HL-60/S4 treated with phorbol 12-myristate 13-acetate at 8.2 ng/mL for 4 days and 3 days (cell line): Measurements from ENCODE around the gene ENAH.
"Not testable (repeated sequence)": the region's sequence is repeated elsewhere in the genome, so short reads cannot be mapped to it uniquely, and the experiment has no call there.

Source experiments
- in situ Hi-C: fragments of 300-500 bp; cut with MboI; formaldehyde crosslinking; loops from 2 replicates; pipeline ENCODE4 v1.15.0; 2022; ENCODE audit warnings: low sequenced_read_pairs

The ENAH gene

GRCh38 chr1:225652729-225653462 lies at the start of gene ENAH:
Gene ENAH, minus strand, starts transcription at chr1:225653123. Its CDS starts 433 bp downstream, at chr1:225652690.
- in situ Hi-C loops: no loop called here

- in situ Hi-C loops: no loop called here
Measured at GRCh38 chr1:225700889-225701465, 48.1 kb upstream of the ENAH start.

GRCh38 chr1:225700164-225700821 lies 47.4 kb upstream of the ENAH start:
- in situ Hi-C loops: no loop called here

- in situ Hi-C loops: no loop called here
Measured at GRCh38 chr1:225699336-225699735, 46.4 kb upstream of the ENAH start.

GRCh38 chr1:225698194-225698593 lies 45.3 kb upstream of the ENAH start:
- in situ Hi-C loops: not testable (repeated sequence)

GRCh38 chr1:225697428-225697827 lies 44.5 kb upstream of the ENAH start:
- in situ Hi-C loops: no loop called here

GRCh38 chr1:225695578-225696337 lies 42.8 kb upstream of the ENAH start:
- in situ Hi-C loops: no loop called here

- in situ Hi-C loops: no loop called here
Measured at GRCh38 chr1:225694151-225694603, 41.3 kb upstream of the ENAH start.

- in situ Hi-C loops: not testable (repeated sequence)
Measured at GRCh38 chr1:225693697-225694096, 40.8 kb upstream of the ENAH start.

GRCh38 chr1:225693085-225693696 lies 40.3 kb upstream of the ENAH start:
- in situ Hi-C loops: no loop called here

- in situ Hi-C loops: no loop called here
Measured at GRCh38 chr1:225692517-225692879, 39.6 kb upstream of the ENAH start.

- in situ Hi-C loops: no loop called here
Measured at GRCh38 chr1:225691861-225692516, 39.1 kb upstream of the ENAH start.

- in situ Hi-C loops: no loop called here
Measured at GRCh38 chr1:225691377-225691776, 38.5 kb upstream of the ENAH start.

GRCh38 chr1:225689882-225690459 lies 37.0 kb upstream of the ENAH start:
- in situ Hi-C loops: no loop called here

GRCh38 chr1:225688345-225688744 lies 35.4 kb upstream of the ENAH start:
- in situ Hi-C loops: no loop called here

GRCh38 chr1:225685476-225686176 lies 32.7 kb upstream of the ENAH start:
- in situ Hi-C loops: no loop called here

- in situ Hi-C loops: no loop called here
Measured at GRCh38 chr1:225684741-225685140, 31.8 kb upstream of the ENAH start.

GRCh38 chr1:225681231-225681630 lies 28.3 kb upstream of the ENAH start:
- in situ Hi-C loops: no loop called here

GRCh38 chr1:225678545-225678944 lies 25.6 kb upstream of the ENAH start:
- in situ Hi-C loops: no loop called here
